GM19452 (cell line): ENCODE data around the gene MYOZ3.

ENCODE experiments used
- ATAC-seq: cut with Tn5 transposase; IDR thresholded peaks from one replicate; pipeline ENCODE4 v1.9.1; 2021; ENCODE audit not compliant: unreplicated experiment

The MYOZ3 gene

DNA sequence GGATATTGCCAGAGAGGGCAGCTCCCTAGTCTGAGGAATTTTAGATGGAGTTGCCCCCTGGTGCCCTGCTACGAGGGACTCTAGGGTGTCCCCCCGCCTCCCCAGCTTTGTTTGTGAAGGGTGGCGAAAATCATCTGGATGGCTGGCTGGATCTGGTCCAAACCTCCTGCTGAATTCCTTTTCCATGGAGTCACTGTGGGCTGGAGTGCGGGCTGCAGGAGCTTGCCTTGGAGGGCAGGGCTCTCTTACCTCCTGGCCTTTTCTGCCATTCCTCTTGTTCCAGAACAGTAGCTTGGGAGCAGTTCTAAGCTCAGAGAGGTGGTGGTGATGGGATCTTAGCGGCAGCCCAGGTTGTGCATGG, 18.5 kb upstream of the MYOZ3 start:
- ATAC-seq, result no peak

DNA sequence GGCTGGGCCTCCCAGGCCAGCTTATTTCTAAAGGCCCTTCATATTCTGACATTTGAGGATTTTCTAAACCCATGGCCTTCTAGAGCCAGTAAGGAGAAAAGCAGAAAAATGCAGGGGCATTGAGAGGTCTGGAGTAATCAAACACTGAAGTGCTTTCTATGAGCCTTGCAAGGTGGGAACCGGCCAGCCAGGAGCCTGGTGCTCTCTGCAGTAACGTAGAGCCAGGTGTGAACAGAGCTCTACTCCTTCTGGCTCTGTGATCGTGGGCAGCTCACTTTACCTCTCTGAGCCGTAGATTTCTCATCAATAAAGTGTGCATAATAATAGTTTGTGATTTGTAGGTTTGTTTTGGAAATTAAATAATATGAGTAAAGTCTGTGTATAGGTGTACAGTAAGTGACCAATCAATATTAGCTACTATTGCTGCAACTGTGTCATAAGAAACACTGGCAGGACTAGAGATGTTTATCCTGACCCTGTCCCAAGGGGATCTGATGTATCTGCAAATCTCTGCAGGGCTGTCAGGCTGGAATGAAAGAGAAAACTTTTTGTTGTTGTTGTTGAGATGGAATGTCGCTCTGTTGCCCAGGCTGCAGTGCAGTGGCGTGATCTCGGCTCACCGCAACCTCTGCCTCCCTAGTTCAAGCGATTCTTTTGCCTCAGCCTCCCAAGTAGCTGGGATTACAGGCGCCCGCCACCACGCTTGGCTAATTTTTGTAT, 17.9 kb upstream of the MYOZ3 start:
- no peak for ATAC-seq

DNA sequence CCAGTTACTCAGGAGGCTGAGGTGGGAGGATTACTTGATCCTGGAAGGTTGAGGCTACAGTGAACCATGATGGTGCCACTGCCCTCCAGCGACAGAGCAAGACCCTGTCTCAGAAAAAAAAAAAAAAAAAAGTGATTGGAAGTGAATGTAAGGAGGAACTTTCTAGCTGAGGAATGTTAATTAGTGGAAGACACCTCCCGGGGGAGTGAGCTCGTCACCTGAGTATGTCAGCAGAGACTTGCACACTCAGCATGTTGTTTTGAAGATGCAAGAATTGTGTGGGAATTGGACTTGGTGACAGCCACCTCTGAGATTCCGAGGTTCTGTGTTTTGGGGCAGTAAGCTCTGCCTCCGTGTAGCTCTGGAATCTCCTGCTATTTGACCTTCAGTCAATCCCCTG, 17.0 kb upstream of the MYOZ3 start:
- ATAC-seq, result no peak

DNA sequence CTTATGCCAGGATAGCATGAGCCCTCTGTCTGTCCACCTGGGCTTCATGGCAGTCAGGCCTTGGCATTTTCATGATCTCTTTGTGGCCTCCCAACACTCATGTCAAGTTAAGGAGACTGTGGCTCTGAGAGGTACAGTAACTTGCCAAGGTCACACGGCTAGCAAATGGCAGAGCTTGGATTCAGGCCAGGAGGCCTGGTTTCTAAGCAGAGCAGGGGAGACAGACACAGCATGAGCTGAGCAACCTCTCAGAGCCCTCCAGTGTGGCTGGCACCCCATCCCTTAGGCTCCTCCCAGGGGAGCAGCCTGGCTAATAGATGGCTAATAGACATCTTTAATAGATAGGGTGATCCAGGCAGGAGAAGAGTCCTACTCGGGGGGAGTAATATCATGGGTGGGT, 16.5 kb upstream of the MYOZ3 start:
- ATAC-seq, result no peak

DNA sequence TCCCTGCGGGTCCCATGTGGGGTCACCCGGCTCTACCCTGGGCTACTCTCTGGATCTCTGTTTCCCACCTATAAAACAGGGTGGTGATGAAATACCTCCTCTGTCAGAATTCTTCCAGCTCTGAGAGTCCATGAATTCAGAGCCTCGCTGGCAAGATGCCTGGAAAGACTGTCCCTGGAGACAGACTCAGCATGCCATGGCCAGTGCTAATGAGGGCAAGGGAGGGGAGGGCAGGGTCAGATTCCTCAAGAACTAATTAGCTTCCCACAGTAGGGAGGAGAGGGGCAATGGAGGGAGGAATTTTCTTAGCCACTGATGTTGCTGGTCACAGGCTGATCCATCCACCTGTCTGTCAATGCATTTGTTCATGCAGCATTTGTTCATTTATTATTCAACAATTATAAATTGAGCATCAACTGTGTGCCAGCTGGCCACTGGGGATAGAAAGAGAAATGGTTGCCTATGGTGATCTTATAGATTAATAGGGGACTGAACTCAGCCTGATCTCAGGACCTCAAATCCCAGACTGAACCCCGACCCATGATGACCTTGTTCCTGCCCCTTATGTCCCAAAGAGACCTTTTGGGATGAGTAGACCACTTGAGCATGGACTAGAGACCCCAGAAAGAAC, 15.9 kb upstream of the MYOZ3 start:
- no peak for ATAC-seq

DNA sequence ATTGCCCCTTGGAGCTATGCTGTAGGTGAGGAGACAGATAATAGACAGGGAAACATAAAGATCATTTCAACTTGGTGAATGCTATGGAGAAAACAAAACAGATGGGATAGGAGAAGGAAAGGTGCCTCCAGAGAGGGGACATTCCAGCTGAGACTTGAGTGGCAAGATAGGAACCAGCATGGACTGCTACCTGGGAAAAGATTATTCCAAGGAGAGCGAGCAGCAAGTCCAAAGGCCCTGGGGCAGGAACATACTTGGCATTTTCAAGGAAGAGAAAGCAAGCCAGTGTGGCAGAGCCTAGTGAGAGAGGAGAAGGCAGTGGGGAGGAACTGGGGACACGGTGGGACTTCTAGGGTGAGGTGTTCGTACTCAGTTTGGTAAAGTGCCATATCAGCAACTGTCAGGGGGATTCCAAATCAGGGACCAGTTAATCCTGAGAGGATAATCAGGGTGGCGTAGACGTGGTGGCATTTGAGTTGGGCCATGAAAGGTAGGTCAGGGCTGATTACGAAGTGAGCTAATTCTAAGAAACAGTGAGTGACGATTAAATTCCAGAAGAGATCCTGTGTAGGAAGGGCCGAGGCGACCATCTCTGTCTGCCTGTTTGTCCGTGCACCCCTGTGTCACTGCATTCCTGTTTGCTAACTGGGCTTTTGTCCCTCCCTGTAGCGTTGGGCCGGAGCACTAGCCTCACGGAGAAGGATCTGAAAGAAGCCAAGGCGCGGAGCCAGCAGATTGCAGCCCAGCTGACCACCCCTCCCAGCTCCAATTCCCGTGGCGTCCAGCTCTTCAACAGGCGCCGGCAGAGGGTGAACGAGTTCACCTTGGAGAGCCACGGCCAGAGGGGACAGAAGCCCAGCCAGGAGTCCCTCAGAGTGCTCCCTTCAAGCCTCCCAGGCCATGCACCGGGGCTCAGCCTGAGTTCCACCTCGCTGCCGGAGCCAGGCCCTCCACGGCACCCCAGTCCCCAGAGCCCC, 13.5 kb upstream of the MYOZ3 start:
- no peak for ATAC-seq

DNA sequence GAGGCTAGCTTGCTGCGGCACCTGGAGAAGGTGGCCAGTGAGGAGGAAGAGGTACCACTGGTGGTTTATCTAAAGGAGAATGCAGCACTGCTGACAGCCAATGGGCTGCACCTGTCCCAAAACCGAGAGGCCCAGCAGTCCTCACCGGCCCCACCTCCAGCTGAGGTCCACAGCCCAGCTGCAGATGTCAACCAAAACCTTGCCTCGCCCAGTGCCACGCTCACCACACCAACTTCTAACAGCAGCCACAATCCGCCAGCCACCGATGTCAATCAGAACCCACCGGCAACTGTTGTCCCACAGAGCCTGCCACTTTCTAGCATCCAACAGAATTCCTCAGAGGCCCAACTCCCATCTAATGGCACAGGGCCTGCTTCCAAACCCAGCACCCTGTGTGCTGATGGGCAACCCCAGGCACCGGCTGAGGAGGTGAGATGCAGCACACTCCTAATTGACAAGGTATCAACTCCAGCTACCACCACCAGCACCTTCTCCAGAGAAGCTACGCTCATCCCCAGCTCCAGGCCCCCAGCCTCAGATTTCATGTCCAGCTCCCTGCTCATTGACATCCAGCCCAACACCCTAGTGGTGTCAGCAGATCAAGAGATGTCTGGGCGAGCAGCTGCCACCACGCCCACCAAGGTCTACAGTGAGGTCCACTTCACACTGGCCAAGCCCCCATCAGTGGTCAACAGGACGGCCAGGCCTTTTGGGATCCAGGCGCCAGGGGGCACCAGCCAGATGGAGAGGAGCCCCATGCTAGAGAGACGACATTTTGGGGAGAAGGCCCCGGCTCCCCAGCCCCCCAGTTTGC, 12.6 kb upstream of the MYOZ3 start:
- no peak for ATAC-seq

DNA sequence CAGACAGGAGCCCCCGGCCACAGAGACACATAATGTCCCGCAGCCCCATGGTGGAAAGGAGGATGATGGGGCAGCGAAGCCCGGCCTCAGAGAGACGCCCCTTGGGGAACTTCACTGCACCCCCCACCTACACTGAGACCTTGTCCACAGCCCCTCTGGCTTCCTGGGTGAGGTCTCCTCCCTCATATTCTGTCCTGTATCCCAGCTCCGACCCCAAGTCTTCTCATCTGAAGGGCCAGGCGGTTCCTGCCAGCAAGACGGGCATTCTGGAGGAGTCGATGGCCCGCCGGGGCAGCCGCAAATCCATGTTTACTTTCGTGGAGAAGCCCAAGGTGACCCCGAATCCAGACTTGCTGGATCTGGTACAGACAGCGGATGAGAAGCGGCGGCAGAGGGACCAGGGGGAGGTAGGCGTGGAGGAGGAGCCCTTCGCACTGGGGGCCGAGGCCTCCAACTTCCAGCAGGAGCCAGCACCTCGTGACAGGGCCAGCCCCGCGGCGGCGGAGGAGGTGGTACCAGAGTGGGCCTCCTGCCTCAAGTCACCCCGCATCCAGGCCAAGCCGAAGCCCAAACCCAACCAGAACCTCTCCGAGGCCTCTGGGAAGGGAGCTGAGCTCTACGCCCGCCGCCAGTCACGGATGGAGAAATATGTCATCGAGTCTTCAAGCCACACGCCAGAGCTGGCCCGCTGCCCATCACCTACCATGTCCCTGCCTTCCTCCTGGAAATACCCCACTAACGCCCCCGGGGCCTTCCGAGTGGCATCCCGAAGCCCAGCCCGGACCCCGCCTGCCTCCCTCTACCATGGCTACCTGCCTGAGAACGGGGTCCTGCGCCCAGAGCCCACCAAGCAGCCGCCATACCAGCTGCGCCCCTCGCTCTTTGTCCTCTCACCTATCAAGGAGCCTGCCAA, 11.7 kb upstream of the MYOZ3 start:
- no peak for ATAC-seq

DNA sequence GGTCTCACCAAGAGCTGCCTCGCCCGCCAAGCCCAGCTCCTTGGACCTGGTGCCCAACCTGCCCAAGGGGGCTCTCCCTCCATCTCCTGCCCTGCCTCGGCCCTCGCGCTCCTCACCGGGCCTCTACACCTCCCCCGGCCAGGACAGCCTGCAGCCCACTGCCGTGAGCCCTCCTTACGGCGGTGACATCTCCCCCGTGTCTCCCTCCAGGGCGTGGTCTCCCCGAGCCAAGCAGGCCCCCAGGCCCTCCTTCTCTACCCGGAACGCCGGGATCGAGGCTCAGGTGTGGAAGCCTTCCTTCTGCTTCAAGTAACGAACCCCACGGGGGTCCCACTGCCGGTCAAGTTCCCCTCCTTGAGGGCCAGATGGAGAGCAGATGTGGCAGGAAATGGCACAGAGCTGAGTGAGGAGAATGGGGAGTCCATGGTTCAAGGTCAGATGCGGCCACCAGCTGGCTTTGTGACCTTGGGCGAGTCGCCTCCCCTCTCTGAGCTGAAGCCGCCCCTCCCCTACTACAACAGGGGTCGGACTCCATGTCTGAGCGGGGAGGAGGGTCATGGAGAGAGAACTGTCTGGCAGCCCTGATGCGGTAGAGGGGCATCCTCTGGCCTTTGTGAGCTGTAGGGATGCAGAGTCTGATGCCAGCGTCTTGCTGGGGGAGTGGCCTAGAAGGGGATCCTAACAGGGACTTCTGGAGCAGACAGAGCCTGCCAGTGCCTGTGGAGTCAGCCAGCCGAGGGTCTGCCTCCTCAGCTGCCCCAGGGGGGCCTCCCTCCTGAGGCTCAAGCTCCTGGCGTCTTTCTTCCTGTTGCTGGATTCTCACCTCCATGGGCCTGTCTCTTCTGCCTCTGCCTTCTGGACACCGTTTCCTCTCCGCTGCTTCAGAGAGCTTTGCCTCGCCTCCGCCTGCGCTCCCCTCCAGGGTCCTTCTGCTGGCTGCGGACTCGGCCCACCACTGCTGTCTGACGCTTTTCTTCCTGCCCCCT, 10.7 kb upstream of the MYOZ3 start:
- no peak for ATAC-seq

DNA sequence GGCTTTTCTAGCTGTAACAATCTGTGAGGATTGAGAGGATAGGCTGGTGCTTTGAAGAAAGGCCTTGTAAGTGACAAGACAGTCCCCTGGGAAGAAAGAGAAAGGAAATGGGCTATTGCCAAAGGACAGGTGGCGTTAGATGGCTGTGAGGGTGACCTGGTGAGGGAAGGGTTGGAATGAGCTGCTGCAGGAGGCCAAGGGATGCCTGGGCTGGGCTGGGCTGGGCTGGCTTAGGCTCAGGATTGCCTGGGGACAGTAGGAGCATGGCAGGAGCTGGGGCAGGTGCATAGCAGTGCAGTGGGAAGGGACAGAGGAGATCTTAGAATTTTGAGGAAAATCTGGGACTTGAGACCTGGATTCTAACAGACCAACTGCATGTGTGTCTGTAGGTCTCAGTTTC, 9.7 kb upstream of the MYOZ3 start:
- no peak for ATAC-seq

DNA sequence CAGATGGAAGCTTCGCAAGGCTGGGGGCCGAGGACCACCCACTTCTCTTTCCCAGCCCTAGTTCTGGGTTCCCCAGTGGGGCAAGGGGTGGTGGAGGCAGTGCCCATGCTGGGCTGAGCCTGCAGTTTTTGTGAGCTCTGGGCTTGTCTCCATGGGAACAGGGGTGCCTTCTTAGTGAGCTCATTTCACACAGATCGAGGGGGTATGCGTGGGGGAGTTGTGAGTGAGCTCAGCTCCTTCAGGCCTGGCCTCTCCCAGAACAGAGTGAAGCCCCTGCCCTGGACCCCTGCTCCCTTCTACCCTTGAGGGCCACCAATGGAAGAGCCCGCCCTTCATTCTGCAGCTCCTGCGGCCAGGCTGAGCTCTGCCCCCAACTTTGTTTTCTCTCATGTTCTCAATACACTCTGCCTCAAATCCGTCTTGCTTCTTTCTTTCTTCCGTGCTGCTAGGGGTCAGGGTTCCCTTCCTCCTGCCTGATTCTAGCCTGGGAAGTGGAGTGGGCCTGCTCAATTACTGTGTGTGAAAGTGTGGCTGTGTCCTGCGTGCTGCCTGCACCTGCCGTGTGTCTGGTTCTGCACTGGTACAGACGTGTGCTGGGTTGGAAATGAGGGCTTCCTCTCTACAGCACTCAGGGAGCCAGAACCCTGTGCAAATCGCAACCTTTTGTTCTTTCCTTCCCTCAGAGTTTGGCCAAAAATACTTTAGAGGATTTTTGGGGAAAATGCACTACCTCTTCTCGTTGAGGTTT, 9.0 kb upstream of the MYOZ3 start:
- ATAC-seq, result no peak

DNA sequence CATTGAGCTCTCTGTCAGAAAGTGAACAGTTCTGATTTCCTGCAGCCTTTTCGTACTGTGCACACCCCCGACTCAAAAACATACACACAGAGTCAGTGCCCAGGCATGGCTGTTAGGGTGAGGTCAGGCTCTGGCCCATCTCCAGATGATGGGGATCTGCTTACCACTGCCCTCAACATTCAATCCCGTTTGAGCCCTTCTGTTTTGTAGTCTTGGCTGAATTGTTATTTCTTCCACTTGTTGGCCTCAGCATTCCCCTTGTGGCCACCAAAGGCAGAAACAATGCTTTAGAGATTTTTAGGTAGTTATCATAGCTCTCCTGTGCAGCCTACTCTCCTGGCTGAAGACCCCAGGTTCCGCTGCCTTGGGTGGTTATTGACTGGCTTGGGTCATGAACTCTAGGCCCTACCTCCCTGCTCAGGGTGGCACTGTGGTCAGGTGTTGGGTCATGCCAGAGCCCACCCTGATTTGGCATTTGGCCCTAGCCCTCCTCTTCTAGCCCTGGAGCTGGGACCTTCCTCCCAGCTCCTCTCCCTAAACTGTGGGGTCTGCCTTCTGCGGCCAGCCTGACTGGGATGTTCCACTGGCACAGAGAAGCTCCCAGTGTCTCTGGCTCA, 7.8 kb upstream of the MYOZ3 start:
- no peak for ATAC-seq

DNA sequence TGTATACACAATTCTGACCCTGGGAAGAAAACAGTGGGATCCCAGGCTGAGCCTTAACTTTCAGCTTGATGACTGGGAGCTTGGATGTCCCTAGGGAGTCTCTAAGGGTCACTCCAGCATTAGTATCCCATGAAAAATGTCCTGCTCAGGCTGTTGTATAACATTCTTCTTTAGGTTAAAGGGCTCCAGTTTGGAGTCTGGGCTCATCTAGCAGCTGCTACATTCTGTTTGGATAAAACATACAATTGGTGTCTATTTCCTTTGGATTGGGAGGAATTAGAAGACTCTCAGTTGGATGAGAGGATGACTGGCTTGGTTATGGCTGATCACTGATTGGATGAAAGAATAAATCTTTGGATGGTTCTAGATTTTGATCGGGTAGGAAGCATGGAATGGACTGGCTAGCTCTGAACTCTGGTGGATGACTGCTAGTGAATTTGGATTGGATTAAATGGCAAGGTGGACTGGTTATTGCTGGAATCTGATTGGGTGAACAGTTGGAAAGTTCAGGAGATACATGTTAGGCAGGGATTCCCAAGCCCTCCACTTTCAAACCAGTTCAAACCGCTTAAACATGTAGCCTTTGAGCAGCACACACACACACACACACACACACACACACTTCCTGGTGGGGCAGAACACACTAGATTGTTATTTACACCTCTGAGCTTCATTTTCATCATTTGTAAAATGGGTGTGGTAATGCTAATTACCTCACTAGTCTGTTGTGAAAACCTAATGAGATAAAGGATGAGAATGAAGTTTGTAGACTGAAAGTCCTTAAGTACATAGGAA, 7.1 kb upstream of the MYOZ3 start:
- ATAC-seq, result no peak

DNA sequence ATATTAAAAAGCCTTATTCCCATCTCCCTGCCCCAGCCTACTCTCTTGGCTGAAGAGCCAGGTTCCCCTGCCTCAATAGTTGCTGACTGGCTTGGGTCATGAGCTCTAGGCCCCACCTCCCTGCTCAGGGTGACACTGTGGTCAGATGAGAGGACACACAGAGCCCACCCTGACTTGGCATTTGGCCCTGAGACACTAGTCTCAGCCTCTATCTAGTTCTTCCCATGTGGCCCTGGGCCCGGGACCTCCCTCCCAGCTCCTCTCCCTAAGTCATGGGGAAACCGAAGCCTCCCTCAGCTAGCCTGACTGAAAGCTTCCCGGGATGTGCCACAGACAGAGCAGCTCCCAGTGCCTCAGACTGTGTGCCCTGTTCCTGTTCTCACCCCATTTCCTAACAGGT, 5.8 kb upstream of the MYOZ3 start:
- no peak for ATAC-seq

DNA sequence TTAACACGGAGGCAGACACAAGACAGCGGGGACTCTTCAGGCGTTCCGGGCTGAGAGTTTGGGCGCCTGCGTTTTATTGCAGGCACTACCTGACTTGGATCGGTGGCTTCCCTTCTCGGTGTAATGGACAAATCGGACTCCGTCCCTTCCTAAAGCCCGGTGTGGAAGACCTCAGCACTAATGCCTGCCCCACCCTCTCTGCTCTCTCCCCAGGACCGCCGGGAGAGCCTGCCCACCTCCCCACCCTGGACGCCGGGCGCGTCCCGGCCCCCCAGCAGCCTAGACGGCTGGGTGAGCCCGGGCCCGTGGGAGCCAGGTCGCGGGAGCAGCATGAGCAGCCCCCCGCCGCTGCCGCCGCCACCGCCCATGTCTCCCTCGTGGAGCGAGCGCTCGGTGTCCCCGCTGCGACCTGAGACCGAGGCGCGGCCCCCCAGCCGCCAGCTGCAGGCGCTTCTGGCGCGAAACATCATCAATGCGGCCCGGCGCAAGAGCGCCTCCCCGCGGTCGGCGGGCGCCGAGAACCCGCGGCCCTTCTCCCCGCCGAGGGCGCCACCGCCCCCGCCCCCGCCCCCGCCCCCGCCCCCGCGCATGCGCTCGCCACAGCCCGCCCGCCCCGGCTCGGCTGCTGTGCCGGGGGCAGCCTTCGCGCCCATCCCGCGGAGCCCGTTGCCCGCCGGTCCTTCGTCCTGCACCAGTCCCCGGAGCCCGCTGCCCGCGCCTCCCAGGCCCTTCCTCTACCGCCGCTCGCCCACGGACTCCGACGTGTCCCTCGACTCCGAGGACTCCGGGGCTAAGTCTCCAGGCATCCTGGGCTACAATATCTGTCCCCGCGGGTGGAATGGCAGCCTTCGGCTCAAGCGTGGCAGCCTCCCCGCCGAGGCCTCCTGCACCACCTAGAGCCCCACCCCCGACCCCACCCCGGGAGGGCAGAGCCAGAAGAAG, 4.6 kb upstream of the MYOZ3 start:
- ATAC-seq, result peak; percentile 83

DNA sequence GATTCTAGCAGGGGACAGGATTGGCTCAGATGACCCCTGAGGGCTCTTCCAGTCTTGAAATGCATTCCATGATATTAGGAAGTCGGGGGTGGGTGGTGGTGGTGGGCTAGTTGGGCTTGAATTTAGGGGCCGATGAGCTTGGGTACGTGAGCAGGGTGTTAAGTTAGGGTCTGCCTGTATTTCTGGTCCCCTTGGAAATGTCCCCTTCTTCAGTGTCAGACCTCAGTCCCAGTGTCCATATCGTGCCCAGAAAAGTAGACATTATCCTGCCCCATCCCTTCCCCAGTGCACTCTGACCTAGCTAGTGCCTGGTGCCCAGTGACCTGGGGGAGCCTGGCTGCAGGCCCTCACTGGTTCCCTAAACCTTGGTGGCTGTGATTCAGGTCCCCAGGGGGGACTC, 2.9 kb upstream of the MYOZ3 start:
- ATAC-seq, result no peak
